ENCODE measurements around the gene DGAT2.
A peak's percentile ranks its signal among the peaks of the same experiment; 100 is the strongest.

The DGAT2 gene

DNA sequence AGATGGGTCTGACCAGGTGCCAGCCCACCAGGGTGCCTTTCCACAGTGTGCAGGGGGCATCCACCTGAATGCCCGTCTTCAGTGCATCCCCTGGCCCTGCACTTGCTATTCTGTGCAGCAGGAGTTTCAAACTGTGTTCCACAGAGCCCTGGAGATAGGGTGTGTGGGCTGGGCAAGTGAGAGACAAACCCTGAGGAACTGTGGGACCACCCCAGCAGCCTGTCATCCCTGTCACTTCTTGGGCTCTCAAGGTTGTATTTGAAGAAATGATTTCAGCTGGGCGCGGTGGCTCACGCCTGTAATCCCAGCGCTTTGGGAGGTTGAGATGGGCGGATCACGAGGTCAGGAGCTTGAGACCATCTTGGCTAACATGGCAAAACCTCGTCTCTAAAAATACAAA, 6.4 kb upstream of the DGAT2 start:
- Histone ChIP-seq H3K36me3 (ENCODE audit: insufficient read depth, low read length) (no peaks in the 10 kb centered on the region), H3K27ac (no peak overlapping the region), H3K9me3 (ENCODE audit: low read depth, low read length) (no peaks in the 10 kb centered on the region), H3K9ac (ENCODE audit: insufficient read length) (no peak overlapping the region), H3K4me3 (no peak overlapping the region)
- DNase-seq (ENCODE audit: low read depth, low spot score) = no peak
- no peak for TF ChIP-seq EZH2 (IDR thresholded peaks at IDR 0.05)
- no peak for TF ChIP-seq FOXP2 (optimal IDR thresholded peaks at IDR 0.05; ENCODE audit: control extremely low read depth, extremely low read length, insufficient read depth)
- no peak for TF ChIP-seq POLR2AphosphoS5 (IDR thresholded peaks at IDR 0.05; ENCODE audit: borderline replicate concordance, low read depth, low read length)

DNA sequence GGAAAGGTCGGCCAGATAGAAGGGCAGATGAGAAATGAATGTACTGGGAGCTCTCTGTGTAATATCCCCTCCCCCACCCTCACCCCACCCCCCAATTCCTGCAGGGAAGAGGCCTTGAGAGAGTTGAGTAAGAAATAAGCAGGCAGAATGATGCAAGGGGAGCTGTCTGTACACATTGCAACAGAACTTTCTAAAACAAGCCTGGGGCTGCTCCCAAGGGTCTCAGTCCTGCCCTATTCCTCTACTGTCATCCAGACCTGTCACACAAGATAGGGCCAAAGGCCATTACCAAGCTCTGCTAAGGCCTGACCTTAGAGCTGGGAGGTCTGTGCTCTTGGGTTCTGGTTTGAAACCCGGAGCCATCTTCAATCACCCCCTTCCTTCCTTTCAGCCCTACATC, 5.7 kb upstream of the DGAT2 start:
- Histone ChIP-seq H3K9ac (ENCODE audit: insufficient read length) (no peak overlapping the region), H3K27ac (peak overlapping the region; percentile 68; the same call in 1 of the 2 replicates), H3K9me3 (ENCODE audit: low read depth, low read length) (no peaks in the 10 kb centered on the region), H3K36me3 (ENCODE audit: insufficient read depth, low read length) (no peaks in the 10 kb centered on the region), H3K4me3 (no peak overlapping the region)
- DNase-seq (ENCODE audit: low read depth, low spot score) = peak; percentile 61
- TF ChIP-seq FOXP2 (optimal IDR thresholded peaks at IDR 0.05; ENCODE audit: control extremely low read depth, extremely low read length, insufficient read depth) = no peak
- no peak for TF ChIP-seq EZH2 (IDR thresholded peaks at IDR 0.05)
- TF ChIP-seq POLR2AphosphoS5 (IDR thresholded peaks at IDR 0.05; ENCODE audit: borderline replicate concordance, low read depth, low read length) = no peak

DNA sequence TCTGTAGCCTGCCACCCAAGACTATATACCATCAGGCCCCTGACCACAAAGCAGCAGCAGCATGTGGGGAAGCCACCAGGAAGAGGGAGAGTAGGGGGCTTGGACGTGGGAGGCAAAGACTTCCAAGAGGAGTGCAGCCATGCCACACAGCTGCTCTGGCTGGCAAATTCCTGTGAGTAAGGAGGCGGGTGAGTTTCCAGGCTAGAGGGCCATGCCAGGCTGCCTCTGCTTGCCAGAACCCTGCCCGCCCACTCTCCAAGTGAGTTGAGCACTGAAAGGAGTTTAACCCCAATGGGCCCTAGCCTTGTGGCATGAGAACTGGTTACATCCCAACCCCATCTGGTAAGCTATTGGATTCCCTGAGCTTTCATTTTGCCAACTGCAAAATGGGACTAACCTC, 4.7 kb upstream of the DGAT2 start:
- no peak overlapping the region for H3K9ac ChIP-seq (ENCODE audit: insufficient read length)
- TF ChIP-seq EZH2 (IDR thresholded peaks at IDR 0.05) (no peak), POLR2AphosphoS5 (IDR thresholded peaks at IDR 0.05; ENCODE audit: borderline replicate concordance, low read depth, low read length) (no peak), FOXP2 (optimal IDR thresholded peaks at IDR 0.05; ENCODE audit: control extremely low read depth, extremely low read length, insufficient read depth) (no peak)
- H3K27ac ChIP-seq = no peak overlapping the region
- H3K4me3 ChIP-seq = no peak overlapping the region
- no peak for DNase-seq (ENCODE audit: low read depth, low spot score)
- H3K9me3 ChIP-seq (ENCODE audit: low read depth, low read length) = no peaks in the 10 kb centered on the region
- no peaks in the 10 kb centered on the region for H3K36me3 ChIP-seq (ENCODE audit: insufficient read depth, low read length)

DNA sequence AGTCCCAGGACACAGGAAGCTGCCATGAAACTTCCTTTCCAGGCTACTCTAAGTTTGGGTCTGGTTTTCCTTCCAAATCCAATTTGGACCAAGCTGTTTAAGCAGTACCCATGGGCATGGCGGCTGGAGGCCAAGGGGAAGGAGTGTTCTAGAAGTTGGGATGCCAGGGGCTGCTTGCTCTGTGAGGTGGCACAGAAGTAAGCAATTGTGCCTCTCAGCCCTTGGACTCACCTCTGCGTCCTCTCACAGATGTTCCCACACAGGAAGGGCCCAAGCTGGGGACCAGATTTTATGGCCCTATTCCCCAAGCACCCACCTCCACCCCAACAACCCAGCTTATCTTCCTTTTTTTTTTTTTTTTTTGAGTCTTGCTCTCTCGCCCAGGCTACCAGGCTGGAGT, 3.5 kb upstream of the DGAT2 start:
- Histone ChIP-seq H3K9ac (ENCODE audit: insufficient read length) (no peak overlapping the region), H3K27ac (no peak overlapping the region), H3K9me3 (ENCODE audit: low read depth, low read length) (no peaks in the 10 kb centered on the region), H3K36me3 (ENCODE audit: insufficient read depth, low read length) (no peaks in the 10 kb centered on the region), H3K4me3 (no peak overlapping the region)
- DNase-seq (ENCODE audit: low read depth, low spot score) = no peak
- TF ChIP-seq FOXP2 (optimal IDR thresholded peaks at IDR 0.05; ENCODE audit: control extremely low read depth, extremely low read length, insufficient read depth) = no peak
- no peak for TF ChIP-seq POLR2AphosphoS5 (IDR thresholded peaks at IDR 0.05; ENCODE audit: borderline replicate concordance, low read depth, low read length)

DNA sequence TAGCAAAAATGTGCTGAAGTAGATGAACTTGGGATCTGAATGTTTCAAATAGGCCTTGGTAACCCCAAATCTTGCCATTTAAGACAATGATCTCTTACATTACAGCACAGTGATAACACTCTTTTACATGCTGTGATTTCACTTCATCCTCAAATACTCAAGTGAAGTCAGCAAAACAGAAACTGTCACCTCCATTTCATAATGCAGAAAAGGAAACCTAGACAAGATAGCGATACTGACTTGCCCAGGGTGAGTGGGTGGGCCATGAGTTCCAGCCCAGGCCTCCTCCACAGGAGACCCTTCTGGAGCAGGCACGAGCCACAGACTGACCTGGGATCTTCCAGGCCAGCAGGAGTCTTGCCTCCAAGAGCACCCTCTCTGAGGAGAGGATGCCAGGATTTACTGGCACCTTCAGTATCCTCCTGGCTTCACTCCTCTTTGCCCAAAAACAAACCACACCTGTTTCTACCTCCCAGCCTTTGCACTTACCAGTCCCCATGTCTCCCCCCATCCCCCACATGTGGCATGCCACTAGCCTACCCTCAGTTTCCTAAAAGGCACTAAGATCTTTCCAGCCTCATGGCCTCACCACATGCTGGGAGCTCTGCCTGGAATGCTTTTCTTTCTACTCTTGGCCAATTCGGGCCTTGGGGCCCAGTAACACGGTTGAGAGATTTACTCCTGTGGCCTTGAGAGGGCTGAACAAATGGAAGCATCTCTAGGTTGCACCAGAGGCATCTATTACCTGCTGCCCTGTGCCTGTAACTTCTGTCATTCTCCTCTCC, 1.9 kb upstream of the DGAT2 start:
- H3K27ac ChIP-seq = no peak overlapping the region
- H3K9ac ChIP-seq (ENCODE audit: insufficient read length) = no peak overlapping the region
- no peaks in the 10 kb centered on the region for H3K36me3 ChIP-seq (ENCODE audit: insufficient read depth, low read length)
- TF ChIP-seq FOXP2 (optimal IDR thresholded peaks at IDR 0.05; ENCODE audit: control extremely low read depth, extremely low read length, insufficient read depth) (no peak), EZH2 (IDR thresholded peaks at IDR 0.05) (no peak), POLR2AphosphoS5 (IDR thresholded peaks at IDR 0.05; ENCODE audit: borderline replicate concordance, low read depth, low read length) (no peak)
- no peak overlapping the region for H3K4me3 ChIP-seq
- H3K9me3 ChIP-seq (ENCODE audit: low read depth, low read length) = no peaks in the 10 kb centered on the region
- DNase-seq (ENCODE audit: low read depth, low spot score) = no peak

DNA sequence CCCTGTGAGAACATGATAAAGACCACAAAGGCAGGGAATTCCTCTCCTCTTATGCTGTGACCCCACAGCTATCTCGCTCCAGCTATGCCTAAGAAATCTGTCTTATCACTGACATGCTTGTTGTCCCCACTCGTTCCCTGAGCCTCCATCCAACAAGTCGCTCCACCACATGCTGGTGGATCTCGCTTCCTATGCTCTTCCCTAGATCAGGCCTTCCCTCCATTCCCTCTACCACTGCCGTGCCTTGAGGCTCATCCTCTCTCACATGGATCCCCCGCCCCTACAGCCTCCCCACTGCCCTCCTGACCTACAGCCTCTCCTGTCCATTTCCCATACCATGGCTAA, 1.4 kb upstream of the DGAT2 start:
- no peak overlapping the region for H3K27ac ChIP-seq
- no peak for DNase-seq (ENCODE audit: low read depth, low spot score)
- no peak overlapping the region for H3K4me3 ChIP-seq
- TF ChIP-seq FOXP2 (optimal IDR thresholded peaks at IDR 0.05; ENCODE audit: control extremely low read depth, extremely low read length, insufficient read depth) (no peak), POLR2AphosphoS5 (IDR thresholded peaks at IDR 0.05; ENCODE audit: borderline replicate concordance, low read depth, low read length) (no peak), EZH2 (IDR thresholded peaks at IDR 0.05) (no peak)
- H3K36me3 ChIP-seq (ENCODE audit: insufficient read depth, low read length) = no peaks in the 10 kb centered on the region
- no peaks in the 10 kb centered on the region for H3K9me3 ChIP-seq (ENCODE audit: low read depth, low read length)
- H3K9ac ChIP-seq (ENCODE audit: insufficient read length) = no peak overlapping the region

DNA sequence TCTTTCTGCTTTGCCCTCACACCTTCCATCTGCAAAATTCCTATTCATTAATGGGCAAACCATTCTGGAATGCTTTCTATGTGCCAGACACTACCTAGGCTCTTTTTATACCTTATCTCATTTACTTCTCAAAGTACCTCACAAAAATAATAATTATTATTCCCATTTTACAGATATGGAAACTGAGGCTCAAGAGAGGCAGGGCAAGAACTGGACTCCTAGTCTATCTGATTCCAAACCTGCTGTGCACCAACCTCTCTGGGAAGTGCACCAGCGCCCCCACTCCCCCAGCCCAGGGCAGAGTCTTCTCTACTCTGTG, 826 bp upstream of the DGAT2 start:
- H3K4me3 ChIP-seq = peak overlapping the region; percentile 77
- no peak overlapping the region for H3K9ac ChIP-seq (ENCODE audit: insufficient read length)

DNA sequence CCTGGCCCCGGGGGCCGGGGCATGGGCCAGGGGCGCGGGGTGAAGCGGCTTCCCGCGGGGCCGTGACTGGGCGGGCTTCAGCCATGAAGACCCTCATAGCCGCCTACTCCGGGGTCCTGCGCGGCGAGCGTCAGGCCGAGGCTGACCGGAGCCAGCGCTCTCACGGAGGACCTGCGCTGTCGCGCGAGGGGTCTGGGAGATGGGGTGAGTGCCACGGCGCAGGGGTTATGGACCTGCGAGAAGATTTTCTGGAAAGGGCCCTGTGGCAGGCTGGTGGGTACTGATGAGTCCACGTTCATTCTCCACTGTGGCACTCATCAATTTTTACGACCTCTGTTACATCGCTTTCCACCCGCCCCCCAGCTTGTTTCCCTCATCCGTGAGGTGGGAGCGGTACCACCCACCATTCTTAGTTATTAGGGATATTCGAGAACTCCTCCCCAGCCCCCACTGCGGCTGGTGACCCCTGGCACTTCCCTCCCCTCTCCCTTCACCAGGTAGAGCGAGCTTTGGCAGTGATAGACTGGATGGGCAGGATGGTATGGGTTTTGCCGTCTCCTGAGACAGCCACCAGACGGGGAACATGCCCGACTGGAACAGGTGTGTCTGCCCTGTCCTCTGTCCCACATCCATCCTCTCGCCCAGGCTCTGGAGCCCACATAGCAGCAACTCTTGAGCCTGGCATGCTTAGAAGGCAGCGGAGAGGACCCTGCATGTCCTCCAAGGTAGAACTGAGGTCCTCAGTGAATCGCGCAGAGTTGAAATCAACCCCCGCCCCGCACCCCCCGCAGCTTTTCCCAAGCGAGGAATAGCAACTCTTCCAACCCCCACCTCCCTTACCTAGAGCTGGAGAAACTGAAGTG, 562 bp downstream of the DGAT2 start:
- Histone ChIP-seq H3K9ac (ENCODE audit: insufficient read length) (peak overlapping the region; percentile 98), H3K27ac (0 out of 2 replicates have a peak overlapping the region, but pooled peaks have one; percentile 35), H3K36me3 (ENCODE audit: insufficient read depth, low read length) (no peaks in the 10 kb centered on the region), H3K9me3 (ENCODE audit: low read depth, low read length) (no peaks in the 10 kb centered on the region), H3K4me3 (peak overlapping the region; percentile 77)
- TF ChIP-seq EZH2 (IDR thresholded peaks at IDR 0.05) (no peak), FOXP2 (optimal IDR thresholded peaks at IDR 0.05; ENCODE audit: control extremely low read depth, extremely low read length, insufficient read depth) (no peak), POLR2AphosphoS5 (IDR thresholded peaks at IDR 0.05; ENCODE audit: borderline replicate concordance, low read depth, low read length) (no peak)
- DNase-seq (ENCODE audit: low read depth, low spot score) = no peak

More for the DNA sequence above, 826 bp upstream of the DGAT2 start:
- no peak overlapping the region for H3K27ac ChIP-seq
- no peak for DNase-seq (ENCODE audit: low read depth, low spot score)
- no peaks in the 10 kb centered on the region for H3K9me3 ChIP-seq (ENCODE audit: low read depth, low read length)
- TF ChIP-seq POLR2AphosphoS5 (IDR thresholded peaks at IDR 0.05; ENCODE audit: borderline replicate concordance, low read depth, low read length) = no peak
- no peak for TF ChIP-seq EZH2 (IDR thresholded peaks at IDR 0.05)
- TF ChIP-seq FOXP2 (optimal IDR thresholded peaks at IDR 0.05; ENCODE audit: control extremely low read depth, extremely low read length, insufficient read depth) = no peak
- no peaks in the 10 kb centered on the region for H3K36me3 ChIP-seq (ENCODE audit: insufficient read depth, low read length)

Data from SK-N-MC (cell line).